Forelimb muscle (tissue), 1 donor: ENCODE data around the gene LUC7L. TPM values are rescaled to one million over a fixed set of nuclear protein-coding genes. Genes with fewer than 3 reads are reported as not detected.
"Not testable (repeated sequence)": the region's sequence is repeated elsewhere in the genome, so short reads cannot be mapped to it uniquely, and the experiment has no call there.

Experiments used
- DNase-seq: peaks from one replicate; pipeline ENCODE4 v3.0.0-alpha.2; 2013; ENCODE audit warnings: low read depth
- polyA plus RNA-seq: library from polyadenylated mRNA; unstranded; fragments of 120-200 nt; gene quantifications from one replicate; pipeline ENCODE4 v1.2.1, GENCODE V29; 2013; ENCODE audit not compliant: insufficient read length

LUC7L gene
- polyA plus RNA-seq, 1 donor: 67.5 TPM

GRCh38 chr16:165539-166374 lies 63.5 kb downstream of the LUC7L start, which contains the start of gene HBM:
TSS of gene HBM (plus strand) at chr16:165978. CDS start at chr16:165998, 20 bp downstream.
- DNase-seq: no peak

- DNase-seq: no peak
Observed at GRCh38 chr16:164827-165538, 64.3 kb downstream of the LUC7L start.

- DNase-seq: not testable (repeated sequence)
Observed at GRCh38 chr16:164134-164823, 65.0 kb downstream of the LUC7L start.

GRCh38 chr16:163696-164095 lies 65.6 kb downstream of the LUC7L start:
- not testable (repeated sequence) for DNase-seq

- not testable (repeated sequence) for DNase-seq
Observed at GRCh38 chr16:163139-163538, 66.1 kb downstream of the LUC7L start.

GRCh38 chr16:162271-162991 lies 66.8 kb downstream of the LUC7L start:
- DNase-seq: no peak

- DNase-seq: no peak
Observed at GRCh38 chr16:160691-161190, 68.5 kb downstream of the LUC7L start.

GRCh38 chr16:160242-160641 lies 69.0 kb downstream of the LUC7L start:
- DNase-seq: not testable (repeated sequence)

GRCh38 chr16:159136-159849 lies 70.0 kb downstream of the LUC7L start:
- no peak for DNase-seq

GRCh38 chr16:155031-155398 lies 74.2 kb downstream of the LUC7L start:
- DNase-seq: no peak

- DNase-seq: no peak
Observed at GRCh38 chr16:154217-155030, 74.8 kb downstream of the LUC7L start.

GRCh38 chr16:153550-154216 lies 75.6 kb downstream of the LUC7L start:
- not testable (repeated sequence) for DNase-seq

GRCh38 chr16:153129-153521 lies 76.1 kb downstream of the LUC7L start:
- not testable (repeated sequence) for DNase-seq

GRCh38 chr16:152141-153128 lies 76.8 kb downstream of the LUC7L start, which contains the start of gene HBZ:
TSS of gene HBZ (plus strand) at chr16:152644. CDS start at chr16:152910, 266 bp downstream.
- no peak for DNase-seq

- DNase-seq: no peak
Observed at GRCh38 chr16:149024-149660, 80.1 kb downstream of the LUC7L start.

GRCh38 chr16:146646-147045 lies 82.6 kb downstream of the LUC7L start:
- no peak for DNase-seq

GRCh38 chr16:144797-145252 lies 84.4 kb downstream of the LUC7L start:
- no peak for DNase-seq
